ENCODE measurements around the gene EYS. TPM values are rescaled to one million over a fixed set of nuclear protein-coding genes. Genes with fewer than 3 reads are reported as not detected.
"Not testable (repeated sequence)": the region's sequence is repeated elsewhere in the genome, so short reads cannot be mapped to it uniquely, and the experiment has no call there.

The EYS gene
- total RNA-seq, 6 experiments from 2014 or later, result 0.54 to 2.3 (median 0.74) TPM; not detected in 1

DNA sequence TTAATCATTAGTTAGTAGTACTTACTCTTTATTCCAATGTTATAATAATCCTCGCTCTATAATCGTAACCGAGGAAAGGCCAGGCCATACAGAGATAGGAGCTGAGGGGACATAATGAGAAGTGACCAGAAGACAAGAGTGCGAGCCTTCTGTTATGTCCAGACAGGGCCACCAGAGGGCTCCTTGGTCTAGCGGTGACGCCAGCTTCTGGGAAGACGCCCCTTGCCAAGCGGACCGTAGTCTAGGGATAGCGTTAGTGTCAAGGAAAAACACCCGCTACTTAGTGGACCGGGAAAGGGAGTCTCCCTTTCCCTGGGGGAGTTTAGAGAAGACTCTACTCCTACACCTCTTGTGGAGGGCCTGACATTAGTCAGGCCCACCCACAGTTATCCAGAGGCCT lies 1237.6 kb downstream of the EYS start:
- H3K9me3 ChIP-seq; ATAC-seq; intact Hi-C loops (cut with DNase I); H3K36me3 ChIP-seq; DNase-seq; H3K4me1 ChIP-seq; H3K4me3 ChIP-seq; H3K27me3 ChIP-seq; H3K27ac ChIP-seq: not testable (repeated sequence)
- 61% methylated on average over 8 of the region's 12 CpGs for WGBS (ENCODE audit: insufficient coverage, low coverage, low lambda C conversion rate, missing lambda C conversion rate)
- TF ChIP-seq, protein P1, sequence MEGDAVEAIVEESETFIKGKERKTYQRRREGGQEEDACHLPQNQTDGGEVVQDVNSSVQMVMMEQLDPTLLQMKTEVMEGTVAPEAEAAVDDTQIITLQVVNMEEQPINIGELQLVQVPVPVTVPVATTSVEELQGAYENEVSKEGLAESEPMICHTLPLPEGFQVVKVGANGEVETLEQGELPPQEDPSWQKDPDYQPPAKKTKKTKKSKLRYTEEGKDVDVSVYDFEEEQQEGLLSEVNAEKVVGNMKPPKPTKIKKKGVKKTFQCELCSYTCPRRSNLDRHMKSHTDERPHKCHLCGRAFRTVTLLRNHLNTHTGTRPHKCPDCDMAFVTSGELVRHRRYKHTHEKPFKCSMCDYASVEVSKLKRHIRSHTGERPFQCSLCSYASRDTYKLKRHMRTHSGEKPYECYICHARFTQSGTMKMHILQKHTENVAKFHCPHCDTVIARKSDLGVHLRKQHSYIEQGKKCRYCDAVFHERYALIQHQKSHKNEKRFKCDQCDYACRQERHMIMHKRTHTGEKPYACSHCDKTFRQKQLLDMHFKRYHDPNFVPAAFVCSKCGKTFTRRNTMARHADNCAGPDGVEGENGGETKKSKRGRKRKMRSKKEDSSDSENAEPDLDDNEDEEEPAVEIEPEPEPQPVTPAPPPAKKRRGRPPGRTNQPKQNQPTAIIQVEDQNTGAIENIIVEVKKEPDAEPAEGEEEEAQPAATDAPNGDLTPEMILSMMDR (IDR thresholded peaks at IDR 0.05), result peak in 1 of 4 donors; percentile 27

DNA sequence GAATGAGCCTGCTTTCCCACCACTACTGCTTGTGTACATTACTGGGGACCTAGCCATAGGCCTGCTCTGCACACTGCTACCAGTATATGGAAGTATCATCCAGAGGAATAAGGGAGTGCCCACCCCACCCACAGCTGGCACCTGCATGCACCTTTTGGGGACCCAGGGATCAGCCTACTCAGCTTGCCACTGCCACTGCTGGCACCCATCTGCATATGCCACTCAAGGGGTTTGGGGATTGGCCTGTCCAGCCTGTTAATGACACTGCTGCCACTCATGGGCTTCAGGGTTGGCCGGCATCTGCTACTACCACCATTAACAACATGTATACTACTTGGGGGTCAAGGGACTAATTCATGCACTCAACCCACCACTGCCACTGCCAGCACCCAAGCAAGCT lies 1239.4 kb downstream of the EYS start:
- ATAC-seq, result no peak
- peak in 1 of 3 donors; percentile 51 for DNase-seq
- WGBS (ENCODE audit: insufficient coverage, low coverage, low lambda C conversion rate, missing lambda C conversion rate), result no CpG with 5 or more reads among the region's 1 CpG
- intact Hi-C loops (cut with DNase I), result no loop called here
- no peak overlapping the region for H3K4me3 ChIP-seq
- no peak for TF ChIP-seq POLR2A (IDR thresholded peaks at IDR 0.05)
- TF ChIP-seq, protein P1 (IDR thresholded peaks at IDR 0.05), result no peak
- no peaks in the 10 kb centered on the region for H3K4me1 ChIP-seq
- H3K9me3 ChIP-seq, result no peaks in the 10 kb centered on the region
- no peaks in the 10 kb centered on the region for H3K36me3 ChIP-seq
- no peak overlapping the region for H3K27ac ChIP-seq
- H3K27me3 ChIP-seq, result no peaks in the 10 kb centered on the region

DNA sequence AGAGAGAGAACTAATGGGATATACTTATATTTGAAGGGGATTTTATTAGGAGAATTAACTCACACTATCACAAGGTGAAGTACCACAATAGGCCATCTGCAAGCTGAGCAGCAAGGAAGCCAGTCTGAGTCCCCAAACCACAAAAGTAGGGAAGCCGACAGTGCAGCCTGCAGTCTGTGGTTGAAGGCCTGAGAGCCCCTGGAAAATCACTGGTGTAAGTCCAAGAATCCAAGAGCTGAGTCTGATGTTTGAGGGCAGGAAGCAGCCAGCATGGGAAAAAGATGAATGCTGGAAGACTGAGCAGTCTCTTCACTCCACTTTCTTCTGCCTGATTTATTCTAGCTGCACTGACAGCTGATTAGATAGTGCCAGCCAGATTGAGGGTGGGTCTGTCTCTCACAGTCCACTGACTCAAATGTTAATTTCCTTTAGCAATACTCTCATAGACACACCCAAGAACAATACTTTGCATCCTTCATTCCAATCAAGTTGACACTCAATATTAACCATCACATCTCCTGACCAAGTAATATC lies 1247.5 kb downstream of the EYS start:
- no peak for TF ChIP-seq POLR2A (IDR thresholded peaks at IDR 0.05)
- TF ChIP-seq, protein P1 (IDR thresholded peaks at IDR 0.05), result no peak
- no peaks in the 10 kb centered on the region for H3K27me3 ChIP-seq
- DNase-seq (no peak), ATAC-seq (no peak)
- WGBS (ENCODE audit: insufficient coverage, low coverage, low lambda C conversion rate, missing lambda C conversion rate), result 27% methylated on average over 1 of the region's 1 CpG
- H3K9me3 ChIP-seq, result no peaks in the 10 kb centered on the region
- intact Hi-C loops (cut with DNase I), result no loop called here
- no peak overlapping the region for H3K27ac ChIP-seq
- H3K4me1 ChIP-seq, result no peaks in the 10 kb centered on the region
- no peaks in the 10 kb centered on the region for H3K36me3 ChIP-seq
- H3K4me3 ChIP-seq, result no peak overlapping the region

DNA sequence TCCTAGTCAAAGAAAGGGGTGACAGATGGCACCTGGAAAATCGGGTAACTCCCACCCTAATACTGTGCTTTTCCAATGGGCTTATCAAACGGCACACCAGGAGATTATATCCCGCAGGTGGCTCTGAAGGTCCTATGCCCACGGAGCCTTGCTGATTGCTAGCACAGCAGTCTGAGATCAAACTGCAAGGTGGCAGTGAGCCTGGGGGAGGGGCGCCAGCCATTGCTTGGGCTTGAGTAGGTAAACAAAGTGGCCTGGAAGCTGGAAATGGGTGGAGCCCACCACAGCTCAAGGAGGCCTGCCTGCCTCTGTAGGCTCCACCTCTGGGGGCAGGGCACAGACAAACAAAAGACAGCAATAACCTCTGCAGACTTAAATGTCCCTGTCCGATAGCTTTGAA lies 1258.9 kb downstream of the EYS start:
- H3K4me1 ChIP-seq; H3K9me3 ChIP-seq; H3K27ac ChIP-seq; H3K4me3 ChIP-seq; intact Hi-C loops (cut with DNase I); DNase-seq; H3K36me3 ChIP-seq; ATAC-seq; H3K27me3 ChIP-seq: not testable (repeated sequence)
- WGBS (ENCODE audit: insufficient coverage, low coverage, low lambda C conversion rate, missing lambda C conversion rate), result no CpG with 5 or more reads among the region's 6 CpGs

DNA sequence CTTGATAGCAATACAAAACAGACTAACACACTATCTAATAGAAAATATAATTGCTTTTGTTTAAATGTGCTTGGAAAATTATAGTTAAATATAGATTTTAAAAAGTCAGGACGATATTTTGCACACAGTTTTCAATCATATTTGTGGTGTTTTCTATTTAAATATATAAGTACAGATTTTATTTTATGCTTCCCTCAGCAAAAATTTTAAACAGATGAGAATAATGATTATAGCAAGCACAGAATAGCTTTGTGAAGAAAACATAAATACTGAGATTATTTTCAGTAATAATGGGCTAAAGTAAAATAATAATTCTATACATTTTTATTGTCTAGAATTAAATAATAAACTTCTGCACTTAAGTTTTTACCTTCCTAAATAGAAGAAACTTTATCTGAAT lies 1262.0 kb downstream of the EYS start:
- no peak for DNase-seq
- Histone ChIP-seq H3K4me3 (no peak overlapping the region), H3K36me3 (no peaks in the 10 kb centered on the region), H3K27me3 (no peaks in the 10 kb centered on the region), H3K27ac (no peak overlapping the region), H3K4me1 (no peaks in the 10 kb centered on the region), H3K9me3 (no peaks in the 10 kb centered on the region)
- intact Hi-C loops (cut with DNase I), result no loop called here
- ATAC-seq, result no peak
- WGBS (ENCODE audit: insufficient coverage, low coverage, low lambda C conversion rate, missing lambda C conversion rate), result 25% methylated on average over 1 of the region's 1 CpG
- no peak for TF ChIP-seq POLR2A (IDR thresholded peaks at IDR 0.05)
- TF ChIP-seq, protein P1 (IDR thresholded peaks at IDR 0.05), result no peak
